Esophagus squamous epithelium (tissue), 4 donors: ENCODE results near the gene KDM4C.

Experiments
- CTCF ChIP-seq, 6 experiments: fragments of 450-650 bp in 4 of 6; fragments of 200-600 bp in 2 of 6; sonication (generic) in 2 of 6; IDR thresholded peaks; one replicate each; pipeline ENCODE4 v1.5.1; 2016 to 2019; ENCODE audit warnings: antibody characterized with exemption in 6 of 6, mild to moderate bottlenecking in 4 of 6, moderate library complexity in 4 of 6
- POLR2A ChIP-seq, 4 donors: fragments of 450-650 bp; IDR thresholded peaks; one replicate each; pipeline ENCODE4 v1.6.1; 2017; ENCODE audit warnings: antibody characterized with exemption in 4 of 4, mild to moderate bottlenecking in 4 of 4, moderate library complexity in 3 of 4

- TF ChIP-seq CTCF (IDR thresholded peaks at IDR 0.05) (no peak), POLR2A (IDR thresholded peaks at IDR 0.05) (no peak)
Observed at GRCh38 chr9:6873857-6874256, 116.1 kb downstream of the KDM4C start.
